Measurements from ENCODE around the gene RYR3. TPM values are rescaled to one million over a fixed set of nuclear protein-coding genes. Genes with fewer than 3 reads are reported as not detected.
"Not testable (repeated sequence)": the region's sequence is repeated elsewhere in the genome, so short reads cannot be mapped to it uniquely, and the experiment has no call there.

Gene RYR3
- polyA plus RNA-seq, 1 donor: 54.3 TPM

DNA sequence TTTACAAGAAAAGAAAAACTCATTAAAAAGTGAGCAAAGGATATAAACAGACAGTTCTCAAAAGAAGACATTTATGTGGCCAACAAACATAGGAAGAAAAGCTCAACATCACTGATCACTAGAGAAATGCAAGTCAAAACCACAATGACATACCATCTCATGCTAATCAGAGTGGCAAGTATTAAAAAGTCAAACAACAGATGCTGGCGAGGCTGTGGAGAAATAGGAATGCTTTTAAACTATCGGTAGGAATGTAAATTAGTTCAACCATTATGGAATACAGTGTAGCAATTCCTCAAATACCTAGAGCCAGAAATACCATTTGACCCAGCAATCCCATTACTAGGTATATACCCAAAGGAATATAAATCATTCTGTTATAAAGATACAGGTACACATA lies 267.1 kb downstream of the RYR3 start:
- DNase-seq (ENCODE audit: low read depth): not testable (repeated sequence)

DNA sequence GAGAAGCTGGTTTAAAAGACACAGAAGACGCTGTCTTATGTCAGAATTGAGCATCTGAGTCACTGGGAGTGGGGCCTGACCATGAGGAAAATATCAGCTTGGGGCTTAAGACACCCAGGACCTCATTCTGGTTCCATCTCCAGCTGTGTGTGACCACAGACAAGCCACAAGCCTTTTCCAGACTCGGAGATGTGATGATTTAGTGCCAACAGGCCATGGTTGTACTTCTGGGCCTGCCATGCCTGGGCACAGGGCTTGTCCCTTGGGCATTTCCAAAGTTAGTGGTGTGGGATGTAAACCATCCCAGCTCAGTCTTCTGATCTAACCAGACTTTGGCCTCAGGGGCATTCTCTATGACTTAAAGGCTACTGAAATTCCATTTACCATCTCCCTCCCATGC lies 269.8 kb downstream of the RYR3 start:
- DNase-seq (ENCODE audit: low read depth): no peak

DNA sequence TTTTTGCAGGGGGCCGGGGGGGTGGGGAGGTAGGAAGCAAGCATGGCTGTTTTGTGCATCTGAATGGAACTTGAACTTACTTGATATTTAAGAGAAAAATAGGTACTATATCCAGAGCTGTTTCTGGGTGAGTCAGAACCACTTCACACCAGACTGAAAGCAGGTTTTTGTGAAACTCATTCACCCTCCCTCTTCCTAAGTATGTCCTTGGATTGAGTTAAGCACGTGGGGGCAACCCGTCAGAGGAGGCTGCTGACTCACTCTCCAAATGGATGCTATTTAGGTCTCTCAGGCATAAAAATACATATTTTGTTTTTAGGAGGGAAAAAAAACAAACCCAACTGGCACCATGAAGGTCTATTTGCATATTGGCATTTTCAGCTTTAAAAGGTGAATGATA lies 270.3 kb downstream of the RYR3 start:
- no peak for DNase-seq (ENCODE audit: low read depth)

DNA sequence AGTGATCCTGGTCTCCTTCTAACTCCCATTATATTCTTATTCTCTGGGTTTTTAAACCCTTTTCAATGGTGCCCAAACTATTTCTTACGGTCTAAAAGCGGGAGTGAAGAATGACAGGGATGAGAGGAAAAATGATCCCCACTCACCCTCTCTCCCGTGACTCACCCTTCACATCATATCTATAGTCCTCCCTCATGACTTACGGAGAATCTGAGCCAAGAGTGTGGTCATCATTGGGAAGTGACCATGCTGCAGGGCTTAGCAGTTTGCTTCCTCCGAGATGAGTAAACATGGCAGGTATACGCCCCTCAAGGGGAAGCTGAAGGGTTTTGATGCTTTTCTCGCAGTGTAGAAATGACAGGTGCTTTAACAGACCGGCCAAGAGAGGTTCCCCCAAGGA lies 274.0 kb downstream of the RYR3 start:
- no peak for DNase-seq (ENCODE audit: low read depth)

DNA sequence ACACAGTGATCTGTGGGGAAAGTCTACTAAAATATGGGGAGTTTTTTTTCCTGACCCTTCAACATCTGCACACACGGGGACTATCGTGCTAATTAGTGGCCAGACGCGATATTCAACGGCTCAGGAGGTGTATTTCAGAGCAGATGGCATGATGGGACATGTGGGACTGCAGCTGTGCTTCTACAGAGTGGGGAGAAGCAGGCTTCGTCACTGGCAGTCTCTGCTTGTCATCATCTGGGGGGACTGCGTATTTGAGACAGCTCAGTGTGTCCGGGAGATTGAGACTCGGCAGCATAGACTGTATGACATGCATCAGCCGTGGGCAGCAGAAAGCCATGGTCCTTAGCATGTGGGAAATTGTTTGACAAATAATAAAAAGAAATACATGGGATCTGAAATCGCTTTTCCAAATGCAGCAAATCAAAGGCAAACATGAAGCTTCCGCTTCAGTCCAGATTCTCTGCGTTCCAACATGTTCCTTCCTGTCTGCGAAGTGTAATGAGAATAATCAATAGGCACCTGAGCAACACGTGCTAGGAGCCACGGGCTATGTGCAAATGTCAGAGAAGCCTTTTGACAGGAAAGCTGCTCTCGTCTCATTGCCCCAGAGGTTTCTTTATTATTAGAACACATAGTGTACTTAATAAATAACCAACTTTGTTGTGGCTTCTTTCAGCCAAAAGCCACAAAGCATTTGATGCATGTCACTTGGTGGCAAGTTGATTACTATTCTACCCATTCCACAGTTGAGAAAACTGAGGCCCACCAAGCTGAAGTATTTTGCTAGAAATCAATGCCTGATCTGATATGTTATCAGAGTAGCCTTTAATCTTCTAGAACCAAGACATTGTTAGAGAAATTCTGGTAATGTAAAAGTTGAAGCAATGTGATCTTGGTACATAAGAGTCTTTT lies 276.3 kb downstream of the RYR3 start:
- DNase-seq (ENCODE audit: low read depth): no peak

DNA sequence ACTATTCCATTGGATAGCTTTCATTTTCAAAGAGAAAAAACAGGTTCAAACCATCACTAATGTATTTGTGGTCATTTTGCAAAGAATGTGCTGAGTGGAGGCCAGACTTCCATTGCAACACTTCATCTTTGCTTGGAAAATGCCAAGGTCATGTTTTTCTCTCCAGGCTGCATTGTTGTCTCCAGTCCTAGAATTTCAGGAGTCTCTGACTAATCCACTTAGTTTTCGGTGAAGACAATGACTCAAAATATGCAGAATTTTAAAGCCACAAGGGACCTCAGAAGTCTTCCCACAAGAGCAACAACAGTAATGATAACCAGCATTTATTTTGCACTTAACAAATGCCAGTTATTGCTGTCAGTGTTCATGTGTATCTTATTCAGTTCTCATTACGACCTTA lies 277.0 kb downstream of the RYR3 start:
- no peak for DNase-seq (ENCODE audit: low read depth)

DNA sequence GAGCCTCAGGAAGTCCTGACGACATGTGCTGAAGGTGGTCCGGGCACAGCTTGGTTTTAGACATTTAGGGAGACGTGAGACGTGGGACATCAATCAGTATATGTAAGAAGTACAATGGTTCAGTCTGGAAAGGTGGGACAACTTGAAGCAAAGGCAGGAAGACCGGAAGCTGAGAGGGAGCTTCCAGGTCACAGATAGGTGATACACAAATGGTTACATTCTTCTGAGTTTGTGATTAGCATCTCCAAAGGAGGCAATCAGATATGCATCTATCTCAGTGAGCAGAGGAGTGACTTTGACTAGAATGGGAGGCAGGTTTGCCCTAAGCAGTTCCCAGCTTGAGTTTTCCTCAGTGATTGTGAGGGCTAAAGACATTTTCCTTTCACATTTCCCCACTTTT lies 282.1 kb downstream of the RYR3 start:
- no peak for DNase-seq (ENCODE audit: low read depth)

DNA sequence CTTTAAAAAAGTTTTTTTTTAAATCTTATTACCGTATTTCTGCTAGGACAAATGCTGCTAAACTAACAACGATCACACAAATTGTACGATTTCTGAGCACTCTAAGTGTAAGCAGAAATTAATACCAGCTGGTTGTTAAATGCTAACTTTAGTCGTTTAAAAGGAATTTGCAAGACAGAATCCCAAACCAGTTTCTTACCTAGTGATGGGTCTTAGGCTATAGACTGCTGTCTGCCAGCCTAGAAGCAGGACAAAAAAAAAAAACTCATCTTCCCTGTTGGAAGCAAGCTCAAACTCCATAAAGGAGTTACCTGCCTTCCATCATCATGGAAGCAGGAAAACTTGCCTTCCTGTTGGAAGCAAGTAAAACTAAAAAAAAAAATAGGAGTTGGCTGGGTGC lies 287.6 kb downstream of the RYR3 start:
- not testable (repeated sequence) for DNase-seq (ENCODE audit: low read depth)

DNA sequence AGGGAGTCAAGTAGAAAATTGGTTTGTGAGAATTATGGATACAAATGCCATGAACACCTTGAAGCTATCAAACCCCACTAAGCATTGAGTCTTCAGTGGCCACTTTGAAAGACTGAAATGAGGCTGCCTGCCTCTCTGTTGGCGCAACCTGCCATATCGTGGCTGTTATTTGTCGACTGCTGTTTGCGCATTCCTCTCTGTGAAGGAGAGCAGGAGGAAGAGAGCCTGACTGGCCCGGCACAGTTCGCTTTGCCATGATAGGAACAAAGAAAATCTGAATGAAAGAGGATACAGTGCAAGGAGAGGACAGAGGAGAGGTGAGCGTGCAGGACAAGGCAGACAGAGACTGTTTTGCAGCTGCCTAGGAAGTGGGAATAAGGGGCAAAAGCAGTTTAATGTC lies 289.4 kb downstream of the RYR3 start:
- DNase-seq (ENCODE audit: low read depth): no peak

DNA sequence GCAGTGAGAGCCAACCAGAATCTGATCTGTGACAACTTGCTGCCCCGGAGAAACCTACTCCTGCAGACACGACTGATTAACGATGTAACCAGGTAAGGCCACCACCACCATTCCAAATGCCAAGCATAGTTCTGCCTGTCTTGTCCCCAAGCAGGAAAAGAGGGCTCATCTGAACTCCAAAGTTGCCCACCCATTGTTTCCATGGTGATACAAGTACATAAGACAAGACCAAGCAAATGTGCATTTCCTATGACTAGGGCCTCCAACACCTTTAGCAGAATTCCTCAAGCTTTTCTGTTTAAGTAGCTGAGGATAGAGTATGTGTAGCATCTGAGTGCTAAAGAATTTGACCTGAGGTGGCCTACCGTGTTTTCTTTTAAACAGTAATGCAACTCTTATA lies 290.7 kb downstream of the RYR3 start:
- DNase-seq (ENCODE audit: low read depth): no peak

DNA sequence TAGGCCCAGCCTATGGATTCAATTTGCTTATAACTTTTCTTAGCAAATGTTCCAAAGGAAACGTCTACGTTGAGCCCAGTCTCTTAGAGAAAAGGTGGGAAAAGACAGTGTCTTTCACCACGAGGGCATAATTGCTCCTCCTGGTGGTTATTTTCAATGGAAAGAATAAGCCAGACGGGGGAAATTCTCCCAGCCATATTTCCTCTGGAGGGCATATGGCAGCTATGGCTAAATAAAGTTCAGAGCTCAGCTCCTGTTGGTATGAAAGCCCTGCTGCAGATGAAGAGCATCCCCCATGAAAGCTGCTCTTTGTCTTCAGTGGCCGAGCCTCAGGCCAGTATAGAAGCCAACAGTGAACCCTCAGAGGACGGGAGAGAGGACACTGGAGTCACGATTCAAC lies 297.9 kb downstream of the RYR3 start:
- DNase-seq (ENCODE audit: low read depth): no peak

DNA sequence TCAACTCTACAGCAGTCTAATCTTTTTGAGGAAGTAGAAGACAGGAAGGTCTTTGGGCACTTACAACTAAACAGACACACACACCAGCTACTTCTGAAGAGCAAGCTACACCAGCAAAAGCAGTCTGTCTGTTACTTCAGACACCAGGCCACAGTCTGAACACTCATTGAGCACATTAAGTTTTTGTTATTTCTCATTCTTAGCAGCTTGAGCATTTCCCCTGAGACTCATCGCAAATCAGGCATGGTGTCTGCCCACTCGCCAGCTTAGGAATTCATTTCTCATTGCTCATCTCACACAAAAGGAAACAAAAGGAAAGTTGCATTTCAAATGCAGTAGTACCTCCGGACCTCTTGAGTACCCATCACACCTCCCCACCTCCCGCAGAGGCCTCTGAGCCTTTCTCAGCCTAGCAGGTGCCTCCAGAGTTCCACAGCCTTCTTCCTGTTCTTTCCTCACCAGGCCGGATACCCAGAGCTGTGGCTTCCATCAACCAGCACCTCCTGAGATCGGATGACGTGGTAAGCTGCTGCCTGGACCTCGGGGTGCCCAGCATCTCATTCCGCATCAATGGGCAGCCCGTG lies 302.0 kb downstream of the RYR3 start:
- DNase-seq (ENCODE audit: low read depth): no peak

DNA sequence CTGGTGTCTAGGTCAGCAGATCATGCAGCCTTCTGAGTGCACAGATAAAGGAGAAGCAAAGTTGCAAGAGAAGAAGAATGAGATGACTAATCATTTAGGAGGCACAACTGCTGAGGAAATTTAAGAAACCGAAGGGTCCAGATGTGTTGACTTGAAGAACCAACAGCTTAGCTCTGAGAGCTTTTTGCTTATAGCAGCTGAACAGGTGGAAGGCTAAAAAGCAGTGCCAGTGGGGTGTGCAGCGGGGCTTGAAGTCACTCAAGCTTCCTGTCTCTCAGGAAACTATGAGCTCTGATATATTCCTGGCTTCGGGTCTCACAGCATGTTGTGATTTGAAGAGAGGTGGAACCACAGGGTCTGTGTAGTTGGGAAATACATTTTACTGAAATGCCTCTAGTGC lies 305.7 kb downstream of the RYR3 start:
- DNase-seq (ENCODE audit: low read depth): no peak

DNA sequence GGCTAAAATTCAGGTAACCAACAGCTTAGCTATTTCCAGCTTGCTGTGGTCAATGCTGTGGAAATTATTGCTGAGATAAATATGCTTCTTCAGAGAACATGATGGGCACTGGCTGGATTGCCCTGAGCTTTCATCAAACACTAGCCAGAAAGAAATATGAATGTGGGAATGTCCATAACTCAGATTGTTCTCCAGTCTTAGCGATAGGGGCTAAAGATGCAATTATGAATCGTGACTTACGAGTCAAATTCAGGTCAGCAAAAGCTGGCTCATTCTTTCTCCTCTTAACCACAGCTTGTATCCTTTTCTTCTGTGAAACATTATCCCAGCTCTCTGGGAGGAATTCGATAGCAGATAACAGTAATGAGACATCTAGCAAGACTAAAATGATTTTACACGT lies 307.6 kb downstream of the RYR3 start:
- no peak for DNase-seq (ENCODE audit: low read depth)

DNA sequence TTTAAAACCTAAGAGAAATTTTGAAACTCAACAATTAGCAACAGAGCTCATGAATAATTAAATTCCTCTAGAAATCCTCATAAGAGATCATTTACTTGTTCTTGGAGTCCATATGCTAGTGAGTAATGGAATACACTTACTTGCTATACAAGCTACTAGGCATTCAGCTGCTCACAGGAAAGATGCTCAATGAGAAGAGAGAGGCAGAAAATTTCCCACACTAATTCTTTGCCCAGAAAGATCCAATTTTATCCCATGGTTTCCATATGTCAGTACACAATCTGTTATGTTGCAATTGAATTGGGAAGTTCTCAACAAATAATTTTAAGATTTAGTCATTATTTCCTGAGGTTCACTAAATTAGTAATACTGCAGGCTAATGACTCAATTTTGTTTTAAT lies 310.4 kb downstream of the RYR3 start:
- no peak for DNase-seq (ENCODE audit: low read depth)

DNA sequence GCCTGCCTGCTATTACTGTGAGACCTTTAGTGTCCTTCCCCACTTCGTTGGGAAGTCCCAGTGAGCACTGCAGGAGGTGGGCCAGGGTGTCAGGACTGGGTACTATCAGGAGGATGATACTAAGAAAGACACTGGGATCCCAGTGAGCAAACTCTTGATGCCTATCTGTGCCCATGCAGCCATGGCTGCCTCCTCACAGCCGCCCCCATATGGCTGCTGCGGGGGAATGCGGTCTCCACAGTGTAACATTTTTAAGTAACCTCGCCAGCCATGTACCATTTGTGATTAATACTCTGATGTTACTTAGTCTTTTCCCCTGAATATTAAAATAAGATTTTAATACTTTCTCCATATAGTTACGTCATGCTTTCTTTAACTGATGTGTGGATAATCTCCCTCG lies 312.2 kb downstream of the RYR3 start:
- DNase-seq (ENCODE audit: low read depth): no peak

DNA sequence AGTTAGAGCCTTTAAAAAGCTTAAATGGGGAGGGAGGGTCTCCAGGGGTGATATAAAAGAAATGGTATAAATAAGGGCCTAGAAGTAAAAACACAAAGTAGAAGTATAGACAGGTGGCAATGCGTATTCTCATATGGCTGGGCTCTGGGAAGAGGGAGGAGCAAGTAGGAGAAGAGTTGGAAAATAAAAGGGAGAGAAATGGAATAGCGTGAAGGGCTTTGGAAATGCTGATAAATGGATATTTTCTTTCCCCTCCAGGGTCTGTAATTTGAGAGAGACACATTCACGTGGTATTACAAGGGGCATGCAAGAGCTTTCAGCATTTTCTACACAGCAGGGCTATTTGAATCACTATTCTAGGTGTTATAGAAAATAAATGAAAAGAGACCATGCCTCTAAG lies 313.7 kb downstream of the RYR3 start:
- no peak for DNase-seq (ENCODE audit: low read depth)

DNA sequence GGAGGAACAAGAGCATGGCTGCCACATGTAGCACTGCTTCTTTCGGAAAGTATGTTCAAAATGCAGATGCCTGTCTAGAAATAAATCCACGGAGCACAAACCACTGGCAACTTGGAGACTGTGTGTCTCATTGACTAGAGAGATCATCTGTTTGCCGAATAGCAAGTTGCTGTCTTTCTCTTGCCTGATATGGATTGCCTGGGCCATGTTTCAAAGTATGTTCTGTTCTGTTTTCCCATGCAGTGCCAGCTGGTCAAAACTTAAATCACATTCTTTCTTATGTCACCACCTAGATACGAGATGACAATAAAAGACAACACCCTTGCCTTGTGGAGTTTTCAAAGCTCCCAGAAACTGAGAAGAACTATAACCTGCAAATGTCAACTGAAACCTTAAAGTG lies 318.9 kb downstream of the RYR3 start:
- no peak for DNase-seq (ENCODE audit: low read depth)

DNA sequence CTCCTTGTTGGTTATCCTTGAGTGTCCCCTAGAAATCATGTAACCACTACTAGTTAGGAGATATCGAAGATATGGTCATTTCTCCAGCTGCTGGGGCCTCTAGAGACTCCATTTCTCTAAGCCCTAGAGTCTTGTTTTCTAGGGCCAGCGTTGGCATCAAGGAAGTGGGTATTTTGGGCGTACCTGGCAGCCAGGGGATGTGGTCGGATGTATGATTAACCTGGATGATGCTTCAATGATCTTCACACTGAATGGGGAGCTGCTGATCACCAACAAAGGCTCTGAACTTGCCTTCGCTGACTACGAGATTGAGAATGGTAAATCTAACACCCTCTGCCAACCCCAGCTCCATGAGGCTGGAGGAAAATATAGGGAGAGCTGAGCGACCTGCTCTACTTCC lies 325.5 kb downstream of the RYR3 start:
- no peak for DNase-seq (ENCODE audit: low read depth)

DNA sequence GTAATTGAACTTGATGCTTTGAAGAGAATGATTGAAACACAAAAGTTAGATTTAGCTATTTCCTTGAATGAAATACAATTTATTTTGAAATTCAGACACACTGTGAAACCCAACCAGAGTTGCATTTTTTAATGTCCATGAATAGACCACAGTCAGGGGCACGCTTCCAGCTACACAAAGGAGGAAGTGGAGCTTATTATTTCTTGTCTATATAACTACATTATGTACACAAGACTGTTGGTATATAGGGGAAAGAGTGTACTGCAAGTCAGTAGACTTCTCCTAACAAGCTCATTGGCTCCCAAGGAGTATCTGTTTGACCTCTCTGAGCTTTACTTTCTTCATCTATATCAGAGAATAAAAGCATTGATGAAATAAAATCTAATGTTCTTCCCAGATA lies 326.2 kb downstream of the RYR3 start:
- DNase-seq (ENCODE audit: low read depth): no peak

DNA sequence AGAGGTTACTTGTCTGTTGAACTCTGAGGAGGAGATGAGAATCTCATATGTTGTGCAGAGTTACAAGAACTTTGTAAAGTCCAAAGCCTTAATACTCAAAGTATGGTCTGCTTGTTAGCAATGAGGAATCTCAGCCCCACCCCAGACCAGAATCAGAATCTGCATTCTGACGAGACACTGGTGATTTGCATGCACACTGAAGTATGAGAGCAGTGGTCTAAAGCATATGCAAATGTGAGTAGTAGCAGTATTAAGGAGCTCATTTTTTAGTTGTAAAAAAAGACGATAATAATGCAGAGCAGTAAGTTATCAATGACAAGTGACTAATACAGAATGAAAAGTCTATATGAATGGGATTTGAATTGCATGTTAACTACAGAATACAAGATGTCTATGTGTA lies 327.7 kb downstream of the RYR3 start:
- no peak for DNase-seq (ENCODE audit: low read depth)

DNA sequence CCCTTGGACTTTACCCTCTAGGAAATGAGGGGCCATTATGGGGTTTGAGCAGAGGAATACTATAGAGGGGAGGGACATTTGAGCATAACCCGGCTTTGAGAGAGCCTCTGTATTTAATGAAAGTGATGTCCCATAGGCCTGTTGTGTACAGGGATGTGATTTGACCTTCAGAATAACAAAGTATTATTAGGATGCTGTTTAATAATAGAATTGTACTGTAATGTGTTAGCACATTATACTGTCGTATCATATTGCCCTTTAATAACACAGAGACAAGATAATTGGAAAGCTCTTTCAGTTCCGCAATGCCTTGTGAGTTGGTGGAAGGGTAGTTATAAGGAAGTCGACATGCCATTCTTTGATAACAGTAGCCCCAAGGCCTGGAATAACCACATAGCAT lies 328.3 kb downstream of the RYR3 start:
- no peak for DNase-seq (ENCODE audit: low read depth)

DNA sequence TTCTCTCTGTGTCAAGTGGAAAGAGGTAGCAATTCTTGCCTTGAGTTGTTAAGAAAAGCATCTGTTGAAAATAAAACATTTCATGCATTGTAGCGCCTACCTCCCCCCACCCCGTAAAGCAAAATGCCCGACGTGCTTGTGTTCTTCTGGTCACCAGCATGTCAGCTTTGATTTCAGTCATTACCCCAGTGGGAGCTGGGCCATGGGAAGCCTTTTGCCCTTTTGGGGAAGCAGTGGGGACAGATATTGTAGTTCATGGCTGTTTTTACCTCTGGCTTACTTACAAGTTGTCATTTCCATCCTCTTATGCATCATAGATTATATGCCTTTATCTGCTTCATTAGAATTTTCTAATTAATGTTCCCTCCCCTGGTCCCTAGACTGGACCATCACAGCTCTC lies 328.7 kb downstream of the RYR3 start:
- no peak for DNase-seq (ENCODE audit: low read depth)

DNA sequence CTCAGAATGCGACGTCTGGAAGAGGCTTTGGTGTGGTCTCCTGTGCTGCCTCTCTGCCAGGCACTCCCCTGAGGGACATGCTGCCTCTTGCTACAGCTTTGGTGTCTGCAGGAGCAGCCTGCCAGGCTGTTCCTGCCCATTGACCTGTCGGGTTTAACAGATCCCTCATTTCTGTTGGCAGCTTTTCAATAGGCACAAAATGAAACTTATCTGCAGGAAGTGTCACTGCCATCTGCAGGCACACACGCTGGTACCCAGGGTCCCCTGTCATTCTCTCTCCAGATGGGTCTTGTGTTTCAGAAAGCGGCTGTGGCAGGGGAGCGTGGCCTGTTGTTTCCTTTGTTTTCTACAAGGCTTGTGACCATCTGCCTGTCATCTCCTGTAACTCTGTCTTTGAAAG lies 329.2 kb downstream of the RYR3 start:
- DNase-seq (ENCODE audit: low read depth): no peak
